ENCODE data around the gene MNDA.

The MNDA gene

GRCh38 chr1:158893654-158894053 is 62.5 kb downstream of the MNDA start:
- no peak for DNase-seq
- H4K20me1 ChIP-seq (ENCODE audit: insufficient read depth, low read length): no peaks in the 10 kb centered on the region
- H3K27me3 ChIP-seq (ENCODE audit: insufficient read depth, low read length, poor library complexity): peaks cover 5% of the 10 kb centered on the region
- H3K4me1 ChIP-seq (ENCODE audit: insufficient read depth, low read length): no peaks in the 10 kb centered on the region
- H3K9me3 ChIP-seq (ENCODE audit: insufficient read depth, low read length, severe bottlenecking): no peaks in the 10 kb centered on the region
- no peak for ATAC-seq (ENCODE audit: insufficient read depth, low read depth)
- TF ChIP-seq CTCF (IDR thresholded peaks at IDR 0.05; ENCODE audit: borderline replicate concordance, extremely low read depth, low read length, poor library complexity, severe bottlenecking) (no peak), EZH2 (IDR thresholded peaks at IDR 0.05; ENCODE audit: borderline replicate concordance, low read depth, low read length, severe bottlenecking) (no peak)
- no peak overlapping the region for H3K9ac ChIP-seq (ENCODE audit: low read depth, low read length)
- H3K36me3 ChIP-seq (ENCODE audit: insufficient read depth, low read length): no peaks in the 10 kb centered on the region
- H3K4me3 ChIP-seq (ENCODE audit: low read depth in 1 of 2, low read length in 2 of 2): no peak overlapping the region
- H3K79me2 ChIP-seq (ENCODE audit: insufficient read depth, low read length): no peaks in the 10 kb centered on the region
- H3K4me2 ChIP-seq (ENCODE audit: insufficient read depth, low read length): no peak overlapping the region
- no peak overlapping the region for H2AFZ ChIP-seq (ENCODE audit: low read depth, low read length)
- no peak overlapping the region for H3K27ac ChIP-seq (ENCODE audit: low read length)

DNA sequence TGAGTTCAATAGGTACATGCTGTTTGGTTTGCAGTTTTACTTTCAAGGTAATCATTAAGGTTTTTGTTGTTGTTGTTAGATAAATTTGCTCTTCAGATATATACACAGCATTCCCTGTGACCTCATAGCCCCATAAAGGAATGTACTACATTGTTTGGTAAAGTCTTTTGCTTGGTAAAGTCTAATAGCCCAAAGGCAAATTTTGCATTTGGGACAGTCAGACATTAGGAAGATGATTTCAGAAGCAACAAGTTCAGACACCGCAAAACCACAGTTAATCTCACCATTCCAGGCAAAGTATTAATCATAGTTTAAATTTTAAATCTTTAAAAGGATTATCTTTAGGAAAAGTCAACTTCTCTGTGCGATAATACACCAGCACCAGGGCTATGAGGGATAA is 67.6 kb downstream of the MNDA start:
- H2AFZ ChIP-seq (ENCODE audit: low read depth, low read length): no peak overlapping the region
- no peak overlapping the region for H3K4me3 ChIP-seq (ENCODE audit: low read depth in 1 of 2, low read length in 2 of 2)
- H4K20me1 ChIP-seq (ENCODE audit: insufficient read depth, low read length): no peaks in the 10 kb centered on the region
- peaks cover 2% of the 10 kb centered on the region for H3K27me3 ChIP-seq (ENCODE audit: insufficient read depth, low read length, poor library complexity)
- TF ChIP-seq CTCF (IDR thresholded peaks at IDR 0.05; ENCODE audit: borderline replicate concordance, extremely low read depth, low read length, poor library complexity, severe bottlenecking): no peak
- TF ChIP-seq EZH2 (IDR thresholded peaks at IDR 0.05; ENCODE audit: borderline replicate concordance, low read depth, low read length, severe bottlenecking): no peak
- H3K4me1 ChIP-seq (ENCODE audit: insufficient read depth, low read length): no peaks in the 10 kb centered on the region
- ATAC-seq (ENCODE audit: insufficient read depth, low read depth) (no peak), DNase-seq (no peak)
- no peak overlapping the region for H3K9ac ChIP-seq (ENCODE audit: low read depth, low read length)
- no peaks in the 10 kb centered on the region for H3K79me2 ChIP-seq (ENCODE audit: insufficient read depth, low read length)
- no peaks in the 10 kb centered on the region for H3K9me3 ChIP-seq (ENCODE audit: insufficient read depth, low read length, severe bottlenecking)
- H3K4me2 ChIP-seq (ENCODE audit: insufficient read depth, low read length): no peak overlapping the region
- H3K27ac ChIP-seq (ENCODE audit: low read length): no peak overlapping the region
- H3K36me3 ChIP-seq (ENCODE audit: insufficient read depth, low read length): no peaks in the 10 kb centered on the region
